NB4 (cell line): ENCODE data around the gene DCBLD2.

Experiments used
- DNase-seq: peaks from one replicate; pipeline ENCODE4 v3.0.0; 2010; ENCODE audit warnings: low read depth
- H3K4me3 ChIP-seq: one replicate; pipeline ENCODE4 v1.5.1; 2011; ENCODE audit warnings: mild to moderate bottlenecking, low read depth, low read length, moderate library complexity
- CTCF ChIP-seq: IDR thresholded peaks from one replicate; pipeline ENCODE4 v1.5.1; 2012; ENCODE audit warnings: low read depth, low read length
- MAX ChIP-seq: IDR thresholded peaks from 2 replicates; pipeline ENCODE4 v1.6.1; 2011; ENCODE audit warnings: low read depth, low read length
- MYC ChIP-seq: IDR thresholded peaks from 2 replicates; pipeline ENCODE4 v1.6.1; 2011; ENCODE audit warnings: low read depth, low read length
- POLR2A ChIP-seq: IDR thresholded peaks from 2 replicates; pipeline ENCODE4 v1.6.1; 2011; ENCODE audit warnings: mild to moderate bottlenecking; ENCODE audit not compliant: insufficient read length; ENCODE audit errors: extremely low read depth

DCBLD2 gene

GRCh38 chr3:98754483-98754882 lies 147.0 kb downstream of the DCBLD2 start:
- no peak overlapping the region for H3K4me3 ChIP-seq
- TF ChIP-seq MAX = no peak
- TF ChIP-seq CTCF = no peak
- TF ChIP-seq POLR2A = no peak
- no peak for TF ChIP-seq MYC
- no peak for DNase-seq

GRCh38 chr3:98750276-98750919 lies 151.1 kb downstream of the DCBLD2 start:
- H3K4me3 ChIP-seq = no peak overlapping the region
- DNase-seq = no peak
- TF ChIP-seq MAX (no peak), CTCF (no peak), MYC (no peak)

GRCh38 chr3:98746882-98747281 lies 154.6 kb downstream of the DCBLD2 start:
- no peak for DNase-seq
- TF ChIP-seq MAX (no peak), CTCF (no peak), POLR2A (no peak), MYC (no peak)
- no peak overlapping the region for H3K4me3 ChIP-seq

- no peak for TF ChIP-seq POLR2A
- no peak for TF ChIP-seq MAX
- no peak for TF ChIP-seq CTCF
- TF ChIP-seq MYC = no peak
- no peak overlapping the region for H3K4me3 ChIP-seq
- DNase-seq = no peak
Observed at GRCh38 chr3:98746122-98746521, 155.4 kb downstream of the DCBLD2 start.
